Activated T-cell treated with anti-CD3 and anti-CD28 coated beads for 4 hours (primary cell): Measurements from ENCODE around the gene FAM167B.
A peak's percentile ranks its signal among the peaks of the same experiment; 100 is the strongest.
"Not testable (repeated sequence)": the region's sequence is repeated elsewhere in the genome, so short reads cannot be mapped to it uniquely, and the experiment has no call there.

Experiments
- DNase-seq: peaks from one replicate; pipeline ENCODE4 v3.0.0-alpha.2; 2020

FAM167B gene

DNA sequence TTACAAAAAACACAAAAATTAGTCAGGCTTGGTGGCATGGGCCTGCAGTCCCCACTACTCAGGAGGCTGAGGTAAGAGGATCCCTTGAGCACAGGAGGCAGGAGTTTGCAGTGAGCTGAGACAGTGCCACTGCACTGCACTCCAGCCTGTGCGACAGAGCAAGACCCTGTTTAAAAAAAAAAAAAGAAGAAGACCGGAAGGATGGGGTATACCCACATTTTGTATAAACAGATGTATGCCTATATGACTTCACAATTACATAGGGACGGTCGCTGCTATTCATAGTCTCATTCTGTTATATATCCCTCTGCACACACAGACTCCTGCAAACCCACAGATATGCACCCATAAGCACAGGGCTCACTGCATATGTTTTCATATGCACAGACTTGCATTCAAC, 16.7 kb downstream of the FAM167B start:
- DNase-seq: no peak

GRCh38 chr1:32265846-32266245, 18.8 kb downstream of the FAM167B start:
- DNase-seq: no peak

- DNase-seq: no peak
These were observed 20.0 kb downstream of the FAM167B start for GRCh38 chr1:32266921-32267591.

DNA sequence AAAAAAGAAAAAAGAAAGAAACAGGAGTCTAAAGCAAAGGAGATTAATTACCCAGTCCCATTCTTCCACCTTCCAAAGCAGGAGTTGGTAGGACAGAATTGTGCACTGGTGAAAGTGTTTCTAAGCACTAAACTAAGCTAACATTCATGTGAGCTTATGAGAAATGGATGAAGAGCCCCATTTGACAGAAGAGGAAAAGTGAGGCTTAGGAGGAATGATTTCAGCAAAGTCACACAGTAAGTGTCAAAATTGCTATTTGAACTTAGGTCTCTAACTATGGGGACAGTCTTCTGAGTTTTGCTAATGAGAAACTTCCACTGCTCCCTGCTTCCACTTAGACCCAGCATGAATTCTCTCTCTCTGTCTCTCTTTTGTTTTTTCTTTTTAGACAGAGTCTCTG, 22.7 kb downstream of the FAM167B start:
- no peak for DNase-seq

- DNase-seq: peak; percentile 38
These were observed 25.8 kb downstream of the FAM167B start for GRCh38 chr1:32272557-32273390.

DNA sequence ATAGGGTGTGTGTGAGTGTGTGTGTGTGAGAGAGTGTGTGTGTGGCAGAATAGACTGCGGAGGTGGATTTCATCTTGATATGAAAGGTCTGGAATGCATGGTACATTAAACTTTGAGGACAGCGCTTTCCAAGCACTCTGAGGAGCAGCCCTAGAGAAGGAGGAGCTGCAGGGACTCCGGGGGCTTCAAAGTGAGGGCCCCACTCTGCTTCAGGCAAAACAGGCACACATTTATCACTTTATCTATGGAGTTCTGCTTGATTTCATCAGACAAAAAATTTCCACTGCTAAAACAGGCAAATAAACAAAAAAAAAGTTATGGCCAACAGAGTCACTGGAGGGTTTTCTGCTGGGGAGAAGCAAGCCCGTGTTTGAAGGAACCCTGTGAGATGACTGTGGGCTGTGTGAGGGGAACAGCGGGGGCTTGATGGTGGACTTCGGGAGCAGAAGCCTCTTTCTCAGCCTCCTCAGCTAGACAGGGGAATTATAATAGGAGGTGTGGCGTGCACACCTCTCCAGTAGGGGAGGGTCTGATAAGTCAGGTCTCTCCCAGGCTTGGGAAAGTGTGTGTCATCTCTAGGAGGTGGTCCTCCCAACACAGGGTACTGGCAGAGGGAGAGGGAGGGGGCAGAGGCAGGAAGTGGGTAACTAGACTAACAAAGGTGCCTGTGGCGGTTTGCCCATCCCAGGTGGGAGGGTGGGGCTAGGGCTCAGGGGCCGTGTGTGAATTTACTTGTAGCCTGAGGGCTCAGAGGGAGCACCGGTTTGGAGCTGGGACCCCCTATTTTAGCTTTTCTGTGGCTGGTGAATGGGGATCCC, 26.6 kb downstream of the FAM167B start:
- peak; percentile 81 for DNase-seq

DNA sequence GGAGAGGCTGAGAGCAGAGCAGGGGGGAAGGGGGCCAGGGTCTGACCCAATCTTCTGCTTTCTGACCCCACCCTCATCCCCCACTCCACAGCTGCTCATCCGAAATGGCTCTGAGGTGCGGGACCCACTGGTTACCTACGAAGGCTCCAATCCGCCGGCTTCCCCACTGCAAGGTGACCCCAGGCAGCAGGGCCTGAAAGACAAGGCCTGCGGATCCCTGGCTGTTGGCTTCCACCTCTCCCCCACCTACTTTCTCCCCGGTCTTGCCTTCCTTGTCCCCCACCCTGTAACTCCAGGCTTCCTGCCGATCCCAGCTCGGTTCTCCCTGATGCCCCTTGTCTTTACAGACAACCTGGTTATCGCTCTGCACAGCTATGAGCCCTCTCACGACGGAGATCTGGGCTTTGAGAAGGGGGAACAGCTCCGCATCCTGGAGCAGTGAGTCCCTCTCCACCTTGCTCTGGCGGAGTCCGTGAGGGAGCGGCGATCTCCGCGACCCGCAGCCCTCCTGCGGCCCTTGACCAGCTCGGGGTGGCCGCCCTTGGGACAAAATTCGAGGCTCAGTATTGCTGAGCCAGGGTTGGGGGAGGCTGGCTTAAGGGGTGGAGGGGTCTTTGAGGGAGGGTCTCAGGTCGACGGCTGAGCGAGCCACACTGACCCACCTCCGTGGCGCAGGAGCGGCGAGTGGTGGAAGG, 27.8 kb downstream of the FAM167B start:
- no peak for DNase-seq

GRCh38 chr1:32275424-32275823, 28.4 kb downstream of the FAM167B start:
- DNase-seq: no peak

DNA sequence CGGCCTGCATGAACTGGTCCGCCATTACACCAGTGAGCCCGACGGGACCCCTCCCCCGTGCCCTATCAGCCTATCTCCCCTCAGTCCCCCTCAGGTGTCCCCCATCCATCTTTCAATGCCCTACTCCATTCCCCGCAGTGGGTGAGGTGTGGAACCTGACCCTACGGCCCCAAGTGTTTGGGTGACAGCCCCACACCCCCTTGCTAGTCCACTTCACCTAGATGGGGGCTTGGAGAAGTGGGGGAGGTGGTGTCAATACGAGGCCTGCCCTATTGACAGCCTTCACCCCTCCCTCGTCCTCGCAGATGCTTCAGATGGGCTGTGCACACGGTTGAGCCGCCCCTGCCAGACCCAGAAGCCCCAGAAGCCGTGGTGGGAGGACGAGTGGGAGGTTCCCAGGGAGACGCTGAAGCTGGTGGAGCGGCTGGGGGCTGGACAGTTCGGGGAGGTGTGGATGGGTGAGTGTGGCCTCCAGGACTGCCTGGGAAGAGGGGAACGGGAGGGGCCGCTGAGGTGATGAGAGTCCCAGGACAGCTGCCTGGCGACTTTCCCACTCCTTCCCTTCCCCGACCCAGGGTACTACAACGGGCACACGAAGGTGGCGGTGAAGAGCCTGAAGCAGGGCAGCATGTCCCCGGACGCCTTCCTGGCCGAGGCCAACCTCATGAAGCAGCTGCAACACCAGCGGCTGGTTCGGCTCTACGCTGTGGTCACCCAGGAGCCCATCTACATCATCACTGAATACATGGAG, 29.2 kb downstream of the FAM167B start:
- no peak for DNase-seq

- not testable (repeated sequence) for DNase-seq
These were observed 37.8 kb downstream of the FAM167B start for GRCh38 chr1:32284777-32285176.

GRCh38 chr1:32285658-32286057, 38.6 kb downstream of the FAM167B start:
- DNase-seq: no peak

DNA sequence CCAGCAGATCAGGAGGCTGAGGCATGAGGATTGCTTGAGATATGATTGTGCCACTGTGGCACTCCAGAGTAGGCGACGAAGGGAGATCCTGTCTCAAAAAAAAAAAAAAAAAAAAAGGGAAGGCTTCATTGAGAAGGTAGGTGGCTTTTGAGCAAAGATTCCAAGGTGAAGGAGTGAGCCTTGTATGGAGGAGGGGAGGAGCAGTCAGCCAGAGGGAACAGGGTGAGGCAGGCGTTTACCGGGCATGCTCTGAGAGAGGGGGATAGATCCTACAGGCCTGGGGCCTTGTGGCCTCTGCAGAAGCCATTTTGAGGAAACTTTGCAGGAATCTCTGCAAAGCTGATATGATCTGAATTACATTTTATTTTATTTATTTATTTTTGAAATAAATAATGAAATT, 39.7 kb downstream of the FAM167B start:
- DNase-seq: no peak

DNA sequence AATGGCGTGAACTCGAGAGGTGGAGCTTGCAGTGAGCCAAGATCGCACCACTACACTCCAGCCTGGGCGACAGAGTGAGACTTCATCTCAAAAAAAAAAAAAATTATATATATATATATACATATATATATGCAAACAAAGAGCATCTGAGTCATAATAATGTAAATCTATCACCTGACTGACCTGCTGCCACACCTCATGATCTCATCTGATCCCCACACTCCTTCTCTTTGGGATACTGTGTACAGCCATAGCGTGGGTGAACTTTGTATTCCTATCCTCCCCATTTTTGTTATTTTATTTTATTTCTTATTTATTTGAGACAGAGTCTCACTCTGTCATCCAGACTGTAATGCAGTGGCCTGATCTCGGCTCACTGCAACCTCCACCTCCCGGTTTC, 42.2 kb downstream of the FAM167B start:
- DNase-seq: no peak

DNA sequence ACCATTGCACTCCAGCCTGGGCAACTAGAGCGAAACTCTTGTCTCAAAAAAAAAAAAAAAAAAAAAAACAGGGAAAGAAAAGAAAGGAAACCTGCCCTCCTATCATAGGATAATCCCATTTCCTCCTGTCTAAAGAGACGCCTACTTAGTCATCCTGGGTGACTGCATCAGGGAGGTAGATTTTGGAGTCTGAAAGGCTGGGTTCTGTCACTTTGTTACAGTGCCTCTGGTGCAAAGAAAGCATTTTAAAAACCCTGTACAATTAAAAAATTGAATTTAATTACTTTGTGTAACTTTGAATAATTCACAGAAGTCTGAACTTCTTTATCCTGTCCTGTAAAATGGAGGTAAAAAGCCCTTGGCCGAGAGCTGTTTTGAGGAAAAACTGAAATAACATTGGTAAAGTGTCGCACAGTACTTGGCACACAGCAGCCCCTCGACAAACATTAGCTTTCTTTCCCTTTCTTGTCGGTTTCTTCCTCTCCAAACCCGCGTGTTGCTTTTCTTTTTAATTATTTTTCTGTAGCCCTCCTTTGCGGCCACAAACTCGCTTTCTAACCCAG, 44.2 kb downstream of the FAM167B start:
- DNase-seq: no peak

DNA sequence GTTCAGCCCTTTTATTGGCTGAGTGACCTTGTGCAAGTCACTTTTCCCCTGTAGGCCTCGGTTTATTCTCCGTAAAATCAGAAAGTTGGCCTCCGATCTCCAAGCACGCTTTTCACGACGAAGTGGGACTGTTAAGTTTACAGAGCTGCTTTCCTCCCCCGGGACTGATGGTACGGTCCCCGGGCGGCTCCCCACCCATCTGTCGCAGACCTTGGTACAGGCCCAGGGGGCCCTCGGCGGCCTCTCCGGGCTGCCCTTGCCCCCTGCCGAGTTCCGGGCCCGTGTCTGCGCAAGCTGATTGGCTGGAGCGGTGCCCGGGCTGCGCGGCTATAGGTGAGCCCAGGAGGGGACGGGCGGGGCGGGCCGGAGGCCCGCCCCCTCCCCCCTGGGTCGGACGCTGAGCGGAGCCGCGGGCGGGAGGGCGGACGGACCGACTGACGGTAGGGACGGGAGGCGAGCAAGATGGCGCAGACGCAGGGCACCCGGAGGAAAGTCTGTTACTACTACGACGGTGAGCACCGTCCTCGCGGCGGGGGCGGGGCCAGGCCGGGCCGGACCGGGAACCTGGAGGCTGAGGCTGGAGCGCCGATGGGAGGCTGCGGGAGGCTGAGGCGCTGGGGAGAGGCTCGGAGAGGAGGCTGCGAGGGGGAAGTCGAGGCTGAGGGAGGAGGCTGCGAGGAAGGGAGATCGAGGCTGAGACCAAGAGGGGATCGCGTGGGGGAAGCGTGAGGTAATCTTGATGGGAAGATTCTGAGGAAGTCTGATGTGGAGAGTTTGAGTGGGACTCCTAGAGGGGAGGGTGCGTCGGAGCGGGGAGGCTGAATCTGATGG, 44.9 kb downstream of the FAM167B start, which contains the start of gene HDAC1:
HDAC1 (plus strand) TSS at position 376 of the 831 bp plus-strand sequence; CDS start at position 463, 87 bp downstream.
- peak; percentile 89 for DNase-seq

- DNase-seq: not testable (repeated sequence)
These were observed 51.2 kb downstream of the FAM167B start for GRCh38 chr1:32298211-32298610.
